ENCODE measurements around the gene FUZ.

FUZ gene

GRCh38 chr19:49776371-49776764, 36.7 kb downstream of the FUZ start:
- DNase-seq: no peak

GRCh38 chr19:49775742-49776370, 37.2 kb downstream of the FUZ start:
- no peak for DNase-seq

- DNase-seq: no peak
Observed at GRCh38 chr19:49774969-49775368, 38.1 kb downstream of the FUZ start.

- DNase-seq: no peak
Observed at GRCh38 chr19:49773663-49774350, 39.3 kb downstream of the FUZ start.

- DNase-seq: no peak
Observed at GRCh38 chr19:49772850-49773432, 40.2 kb downstream of the FUZ start.

GRCh38 chr19:49771674-49772139, 41.4 kb downstream of the FUZ start:
- no peak for DNase-seq

GRCh38 chr19:49770529-49770928, 42.6 kb downstream of the FUZ start:
- DNase-seq: no peak

GRCh38 chr19:49767967-49768581, 45.0 kb downstream of the FUZ start:
- no peak for DNase-seq

- DNase-seq: no peak
Observed at GRCh38 chr19:49767381-49767780, 45.7 kb downstream of the FUZ start.

- no peak for DNase-seq
Observed at GRCh38 chr19:49766930-49767299, 46.2 kb downstream of the FUZ start, which contains the start of gene AP2A1. AP2A1 (plus strand) TSS chr19:49767001; CDS start chr19:49767134, 133 bp downstream.

GRCh38 chr19:49766007-49766929, 46.8 kb downstream of the FUZ start:
- peak; percentile 97 for DNase-seq

GRCh38 chr19:49764341-49764740, 48.8 kb downstream of the FUZ start:
- DNase-seq: no peak

- no peak for DNase-seq
Observed at GRCh38 chr19:49763230-49763629, 49.9 kb downstream of the FUZ start, which contains the start of gene TSKS. TSKS (minus strand) TSS chr19:49763306; CDS start chr19:49763247, 59 bp downstream.

- peak; percentile 26 for DNase-seq
Observed at GRCh38 chr19:49761625-49762311, 51.3 kb downstream of the FUZ start.

- no peak for DNase-seq
Observed at GRCh38 chr19:49761249-49761624, 51.9 kb downstream of the FUZ start.

GRCh38 chr19:49758292-49758691, 54.8 kb downstream of the FUZ start:
- no peak for DNase-seq

Data from activated T-cell treated with anti-CD3 and anti-CD28 coated beads, Interleukin-2, amount 50 U/mL, for 1 hour (primary cell).